ENCODE measurements around the gene TMEM186.
"Not testable (repeated sequence)": the region's sequence is repeated elsewhere in the genome, so short reads cannot be mapped to it uniquely, and the experiment has no call there.

The TMEM186 gene, protein sequence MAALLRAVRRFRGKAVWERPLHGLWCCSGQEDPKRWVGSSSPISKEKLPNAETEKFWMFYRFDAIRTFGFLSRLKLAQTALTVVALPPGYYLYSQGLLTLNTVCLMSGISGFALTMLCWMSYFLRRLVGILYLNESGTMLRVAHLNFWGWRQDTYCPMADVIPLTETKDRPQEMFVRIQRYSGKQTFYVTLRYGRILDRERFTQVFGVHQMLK

GRCh38 chr16:8797364-8798173 is at the start of gene TMEM186, which contains the start of gene PMM2:
Gene TMEM186, minus strand, starts transcription at chr16:8797639. Its CDS starts 25 bp downstream, at chr16:8797614.
Gene PMM2, plus strand, starts transcription at chr16:8797839. Its CDS starts 44 bp downstream, at chr16:8797883.
- DNase-seq (ENCODE audit: low read depth in 2 of 2): peak; percentile 87 to 89

DNA sequence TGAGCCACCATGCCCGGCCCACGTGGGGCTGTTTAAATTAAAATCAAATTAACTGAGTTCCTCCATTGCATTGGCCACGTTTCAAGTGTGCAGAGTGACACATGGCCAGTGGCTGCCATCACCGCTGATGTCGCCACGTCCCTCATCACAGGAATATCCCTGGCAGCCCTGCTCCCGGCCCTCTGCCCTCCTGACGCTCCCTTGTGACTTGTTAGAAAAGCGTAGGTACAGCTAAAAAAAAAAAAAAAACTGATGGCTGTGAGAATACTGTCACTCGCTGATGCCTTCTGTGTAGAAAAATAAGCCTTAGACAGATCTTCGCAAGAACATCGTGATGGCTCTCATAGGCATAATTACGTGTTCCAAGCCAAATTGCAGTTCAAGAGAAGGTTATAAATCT is 49.7 kb upstream of the TMEM186 start:
- DNase-seq (ENCODE audit: low read depth in 2 of 2): no peak

DNA sequence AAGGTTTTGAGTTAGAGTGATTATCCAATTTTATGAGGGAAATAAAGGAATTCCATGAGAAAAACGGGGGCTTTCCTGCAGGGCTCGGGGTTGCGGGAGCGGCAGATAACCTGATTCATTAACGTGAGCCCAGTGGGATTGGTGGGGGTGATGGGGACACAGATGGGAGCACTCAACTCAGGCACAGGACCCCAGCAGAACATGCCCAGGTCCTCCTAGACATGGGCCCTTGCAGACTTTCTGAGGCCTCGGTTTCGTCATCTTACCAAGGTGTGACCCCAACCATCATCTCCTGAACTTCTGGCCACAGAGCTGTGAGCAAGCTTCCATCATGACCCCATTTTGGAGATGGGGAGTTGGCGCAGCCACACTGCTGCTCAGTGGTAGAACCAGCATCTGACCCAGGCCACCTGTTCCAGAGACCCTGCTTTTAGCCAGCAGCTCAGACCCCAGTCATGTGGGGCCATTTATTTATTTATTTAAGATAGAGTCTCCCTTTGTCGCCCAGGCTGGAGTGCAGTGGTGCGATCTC is 49.0 kb upstream of the TMEM186 start:
- no peak for DNase-seq (ENCODE audit: low read depth in 2 of 2)

GRCh38 chr16:8845699-8846298 is 48.4 kb upstream of the TMEM186 start:
- no peak for DNase-seq (ENCODE audit: low read depth in 2 of 2)

DNA sequence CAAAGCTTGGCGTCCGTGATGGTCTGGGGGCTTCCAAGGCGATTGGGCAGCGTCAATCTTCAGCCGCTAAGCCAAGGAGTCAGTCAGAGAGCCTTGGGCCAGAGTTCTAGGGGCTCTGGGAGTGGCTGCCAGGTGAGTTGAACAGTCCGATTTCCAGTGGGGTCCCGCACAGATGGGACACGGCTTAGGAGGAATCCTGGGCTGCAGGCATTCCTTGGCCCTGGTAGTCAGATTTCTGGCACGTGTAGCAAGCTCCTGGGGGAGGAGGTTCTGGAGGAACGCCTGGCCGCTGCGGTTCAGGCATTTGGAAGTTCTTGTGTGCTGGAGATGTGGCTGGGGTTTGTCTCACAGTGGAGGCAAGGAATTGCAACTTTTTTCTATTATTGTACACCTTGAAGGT is 45.9 kb upstream of the TMEM186 start:
- not testable (repeated sequence) for DNase-seq (ENCODE audit: low read depth in 2 of 2)

DNA sequence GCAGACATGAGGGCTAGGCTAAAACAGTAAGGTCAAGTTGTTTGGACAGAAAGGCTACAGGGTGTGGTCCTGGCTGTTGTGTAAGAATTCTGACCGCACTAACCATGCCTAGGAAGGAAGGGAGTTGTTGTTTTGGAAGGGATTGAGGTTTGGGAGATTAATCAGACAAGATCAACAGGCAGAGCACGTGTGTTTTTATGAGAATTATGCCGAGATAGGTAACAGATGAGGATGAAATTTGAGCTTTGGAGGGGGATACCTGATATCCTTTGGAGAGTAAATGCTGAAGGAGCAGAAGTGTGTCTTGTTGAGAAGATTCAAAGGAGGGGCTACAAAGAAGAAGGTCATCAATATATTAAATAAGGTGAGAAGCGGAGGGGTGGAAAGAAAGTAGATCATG is 44.6 kb upstream of the TMEM186 start:
- not testable (repeated sequence) for DNase-seq (ENCODE audit: low read depth in 2 of 2)

DNA sequence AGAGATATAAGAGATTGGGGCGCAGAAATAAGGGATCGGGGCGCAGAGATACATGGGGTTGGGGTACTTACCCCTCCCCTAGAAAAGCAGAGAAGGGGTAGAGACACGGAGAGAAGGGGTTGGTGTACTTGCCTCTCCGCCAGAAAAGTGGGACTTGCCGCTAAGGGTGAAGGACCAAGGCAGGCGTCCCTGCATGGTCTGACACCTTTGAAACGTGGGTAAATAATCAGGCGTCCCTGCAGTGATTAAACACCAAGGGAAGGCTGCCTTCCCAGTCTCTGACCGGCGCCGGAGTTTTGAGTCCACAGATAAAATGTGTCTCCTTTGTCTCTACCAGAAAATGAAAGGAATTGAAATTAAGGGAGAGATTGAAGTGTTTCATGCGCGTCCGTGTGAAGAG is 40.2 kb upstream of the TMEM186 start:
- not testable (repeated sequence) for DNase-seq (ENCODE audit: low read depth in 2 of 2)

GRCh38 chr16:8836797-8837196 is 39.4 kb upstream of the TMEM186 start:
- not testable (repeated sequence) for DNase-seq (ENCODE audit: low read depth in 2 of 2)

- no peak for DNase-seq (ENCODE audit: low read depth in 2 of 2)
Measured at GRCh38 chr16:8832717-8833105, 35.3 kb upstream of the TMEM186 start.

- DNase-seq (ENCODE audit: low read depth in 2 of 2): no peak
Measured at GRCh38 chr16:8831871-8832716, 34.7 kb upstream of the TMEM186 start.

GRCh38 chr16:8831450-8831849 is 34.0 kb upstream of the TMEM186 start:
- no peak for DNase-seq (ENCODE audit: low read depth in 2 of 2)

DNA sequence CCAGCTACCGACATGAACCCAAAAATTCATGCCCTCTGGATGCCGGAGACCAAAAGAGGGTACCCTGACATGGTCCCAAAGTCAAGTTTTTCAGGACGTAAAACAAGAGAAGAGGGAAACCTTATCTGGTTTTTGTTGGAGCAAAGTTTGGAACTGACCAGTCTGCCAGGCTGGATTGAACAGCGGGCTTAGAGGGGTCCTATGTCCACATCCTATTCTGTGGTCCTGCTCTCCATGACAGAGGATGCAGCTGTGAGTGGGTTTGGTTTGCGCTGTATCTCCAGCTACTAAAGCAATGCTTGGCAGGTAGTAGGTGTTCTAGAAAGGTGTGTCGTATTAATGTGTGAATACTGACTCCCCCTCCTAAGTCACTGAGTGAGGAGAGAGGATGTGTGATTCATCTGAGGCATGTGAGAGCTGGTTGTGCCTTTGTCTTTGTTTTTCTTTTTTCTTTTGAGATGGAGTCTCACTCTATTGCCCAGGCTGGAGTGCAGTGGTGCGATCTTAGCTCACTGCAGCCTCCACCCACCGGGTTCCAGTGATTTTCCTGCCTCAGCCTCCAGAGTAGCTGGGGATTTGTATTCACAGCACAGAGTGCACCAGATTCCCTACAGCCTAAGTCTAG is 31.2 kb upstream of the TMEM186 start:
- no peak for DNase-seq (ENCODE audit: low read depth in 2 of 2)

DNA sequence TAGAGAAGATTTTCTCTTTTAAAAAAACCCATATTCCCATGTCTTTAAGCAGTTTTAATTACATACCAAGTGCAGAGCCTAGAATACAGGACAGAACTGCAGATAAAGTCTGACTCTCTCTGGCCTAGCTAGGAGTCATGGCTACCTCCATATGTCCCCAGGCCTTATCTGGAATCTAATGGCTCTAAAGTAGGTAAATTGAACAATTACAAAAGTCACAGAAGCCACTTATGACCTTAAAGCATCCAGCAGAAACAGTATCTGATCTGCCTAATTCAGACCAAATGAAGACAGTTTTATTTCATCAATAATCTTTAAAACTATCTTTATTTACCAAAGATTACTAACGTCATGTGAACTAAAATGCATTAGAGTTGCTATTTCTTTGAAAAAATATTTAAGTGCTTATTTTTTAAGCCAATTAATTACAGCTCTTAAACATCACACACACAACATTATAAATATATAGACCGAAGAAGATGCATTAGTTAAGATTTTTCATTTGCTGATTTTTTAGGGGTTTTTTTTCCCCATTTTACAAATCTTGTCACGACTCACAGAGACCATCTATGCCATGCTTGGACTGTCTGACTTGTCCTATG is 28.9 kb upstream of the TMEM186 start:
- DNase-seq (ENCODE audit: low read depth in 2 of 2): no peak

GRCh38 chr16:8822403-8822802 is 25.0 kb upstream of the TMEM186 start:
- DNase-seq (ENCODE audit: low read depth in 2 of 2): no peak

DNA sequence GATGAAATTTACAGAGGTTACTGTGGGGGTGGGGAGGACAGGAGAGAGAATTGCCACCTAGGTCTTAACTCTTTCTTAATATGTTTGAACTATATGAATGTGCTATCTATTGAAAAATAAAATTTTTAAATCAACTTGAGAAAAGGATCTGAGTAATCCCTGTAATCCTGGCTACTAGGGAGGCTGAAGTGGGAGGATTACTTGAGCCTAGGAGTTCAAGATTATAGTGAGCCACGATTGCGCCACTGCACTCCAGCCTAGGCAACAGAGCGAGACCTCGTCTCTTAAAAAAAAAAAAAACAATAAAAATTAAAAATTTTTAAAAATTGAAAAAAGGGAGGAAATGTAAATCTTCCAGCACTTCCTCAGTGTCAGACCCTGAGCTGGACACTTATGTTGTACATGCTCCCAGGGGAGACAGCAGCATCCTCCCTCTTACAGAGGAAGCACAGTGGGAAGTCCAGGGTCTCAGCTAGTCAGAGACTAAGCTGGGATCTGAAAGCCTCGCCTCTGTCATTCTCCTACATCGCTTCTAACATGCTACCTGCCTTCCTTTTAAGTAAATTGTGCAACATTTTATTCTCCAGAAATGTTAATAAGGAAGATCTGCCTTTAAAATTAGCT is 22.1 kb upstream of the TMEM186 start:
- no peak for DNase-seq (ENCODE audit: low read depth in 2 of 2)

DNA sequence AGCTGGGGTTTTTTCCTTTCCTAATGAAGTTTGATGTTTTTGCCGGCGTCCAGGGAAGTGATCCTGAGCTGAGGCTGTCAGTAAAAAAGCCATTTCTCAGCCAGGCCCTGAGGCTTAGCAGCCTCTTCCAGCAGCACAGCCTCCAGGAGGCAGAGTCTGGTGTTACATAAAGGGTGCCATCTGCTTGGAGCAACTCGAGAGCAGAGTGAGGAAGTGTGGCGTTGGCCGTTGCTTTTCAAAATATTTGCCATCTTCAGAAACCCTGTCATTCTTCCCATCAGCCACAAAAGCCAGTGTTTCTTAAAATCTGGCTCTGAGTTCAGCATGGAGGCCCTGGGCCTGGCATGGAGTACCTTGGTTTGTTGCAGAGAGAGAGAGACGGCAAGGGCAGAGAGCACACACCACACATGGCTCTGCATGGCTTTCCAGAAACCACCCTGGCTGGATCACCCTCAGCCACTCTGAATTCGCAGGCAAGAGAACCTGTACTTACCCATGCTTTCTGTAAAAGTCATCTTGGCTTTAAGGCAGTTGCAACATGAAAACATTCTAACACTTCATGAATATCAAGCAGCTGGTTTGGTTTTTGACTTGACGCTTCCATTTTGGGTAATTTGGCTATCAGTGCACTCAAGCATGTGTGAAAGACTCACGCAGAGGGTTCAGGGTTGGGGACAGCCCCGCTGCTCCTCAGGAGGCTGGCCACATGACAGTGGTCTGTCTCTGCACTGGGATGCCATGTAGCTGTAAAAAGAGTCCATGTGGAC is 21.2 kb upstream of the TMEM186 start:
- no peak for DNase-seq (ENCODE audit: low read depth in 2 of 2)

GRCh38 chr16:8816967-8817655 is 19.7 kb upstream of the TMEM186 start:
- DNase-seq (ENCODE audit: low read depth in 2 of 2): no peak

DNA sequence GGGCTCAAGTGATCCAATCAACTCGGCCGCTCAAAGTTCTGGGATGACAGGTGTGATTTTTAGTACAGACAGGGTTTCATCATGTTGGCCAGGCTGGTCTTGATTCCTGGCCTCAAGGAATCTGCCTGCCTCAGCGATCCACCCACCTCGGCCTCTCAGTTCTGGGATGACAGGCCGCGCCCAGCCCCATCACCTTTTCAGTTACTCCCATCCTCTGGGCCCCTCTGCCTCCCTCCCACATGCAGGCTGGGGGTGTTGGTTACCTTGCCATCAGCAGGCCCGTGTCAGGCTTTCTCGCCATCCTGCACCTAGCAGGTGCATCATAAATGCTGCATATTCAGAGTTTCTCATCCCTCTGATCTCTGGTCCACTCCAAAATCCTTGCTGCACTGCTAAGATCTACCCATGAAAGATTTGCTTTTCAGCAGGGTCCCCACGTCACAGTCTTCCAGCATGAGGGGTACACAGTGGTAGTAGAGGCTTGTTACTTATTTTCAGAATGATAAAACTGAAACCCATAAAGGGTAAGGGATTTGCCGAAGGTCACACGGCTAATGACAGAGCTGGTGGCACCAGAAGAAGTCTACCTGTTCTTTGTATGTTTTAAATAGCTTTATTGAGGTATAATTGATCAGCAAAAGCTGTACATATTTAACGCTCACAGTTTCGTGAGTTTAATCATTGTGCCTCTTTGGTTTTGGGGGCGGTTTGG is 16.8 kb upstream of the TMEM186 start:
- no peak for DNase-seq (ENCODE audit: low read depth in 2 of 2)
